ENCODE data around the gene PLD4. TPM values are rescaled to one million over a fixed set of nuclear protein-coding genes. Genes with fewer than 3 reads are reported as not detected.

The PLD4 gene
- total RNA-seq, 1 experiment from 2014 or later: not detected

GRCh38 chr14:104980611-104981531 lies 56.2 kb downstream of the PLD4 start:
- POLR2A ChIA-PET (ENCODE audit: unreplicated experiment): no interaction called here

DNA sequence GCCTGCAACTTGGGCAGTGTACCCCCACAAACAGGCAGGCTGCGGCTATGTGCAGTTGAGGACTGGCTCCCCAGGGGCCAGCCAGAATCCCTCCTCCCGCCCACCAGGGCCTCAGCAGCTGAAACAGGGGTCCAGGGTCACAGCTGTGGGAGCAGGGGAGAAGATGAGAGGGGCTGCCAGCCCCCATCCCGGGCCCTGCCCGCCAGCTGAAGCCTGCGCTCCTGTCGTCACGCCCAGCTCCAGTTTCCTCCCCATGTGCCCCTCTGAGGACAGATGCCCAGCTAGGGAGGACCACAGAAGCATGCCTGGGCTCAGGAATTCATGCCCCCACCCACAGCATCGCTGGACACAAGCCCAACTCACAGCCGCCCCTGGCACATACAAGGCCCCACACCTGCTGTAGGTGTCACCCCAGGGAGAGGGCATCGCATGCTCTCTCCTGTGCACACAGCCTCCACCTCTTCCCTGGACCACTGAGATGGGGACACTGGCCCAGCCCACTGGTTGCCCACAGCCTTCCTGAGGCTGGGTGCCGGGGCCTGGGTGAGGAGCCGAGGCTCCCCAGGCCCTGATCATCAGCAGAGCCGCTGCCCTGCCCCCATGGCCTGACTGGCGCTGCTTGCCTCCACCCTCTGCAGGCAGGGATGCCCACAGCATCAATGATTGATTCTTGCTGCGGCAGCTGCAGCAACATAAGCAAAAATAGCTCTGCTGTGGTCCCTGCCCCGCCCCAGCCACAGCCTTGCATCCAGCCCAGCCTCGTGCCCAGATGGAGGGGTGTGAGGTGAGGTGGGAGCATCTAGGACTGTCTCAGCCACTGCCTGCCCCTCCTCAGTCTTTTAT lies 57.2 kb downstream of the PLD4 start:
- Histone ChIP-seq H3K4me1 (replicated peaks; ENCODE audit: insufficient read depth) (peaks cover 14% of the 10 kb centered on the region), H3K9me2 (ENCODE audit: insufficient read depth) (no peaks in the 10 kb centered on the region), H3K27ac (no peak overlapping the region), H3K9me3 (ENCODE audit: insufficient read depth, low read depth) (no peaks in the 10 kb centered on the region), H3K4me2 (no peak overlapping the region), H2AFZ (no peak overlapping the region), H3K36me3 (ENCODE audit: low read depth) (no peaks in the 10 kb centered on the region), H3F3A (ENCODE audit: insufficient read depth, low read depth) (peaks cover 13% of the 10 kb centered on the region; the same call in 1 of the 2 replicates), H3K4me3 (no peak overlapping the region), H3K27me3 (ENCODE audit: insufficient read depth, low read depth) (no peaks in the 10 kb centered on the region), H3K79me2 (ENCODE audit: low read depth) (peaks cover 10% of the 10 kb centered on the region), H4K20me1 (ENCODE audit: insufficient read depth) (no peaks in the 10 kb centered on the region)
- POLR2A ChIA-PET (ENCODE audit: unreplicated experiment): no interaction called here
- BruUV-seq (replicated peaks): no TSS peak
- TF ChIP-seq CTCF (conservative IDR thresholded peaks at IDR 0.05) (no peak), EZH2 (IDR thresholded peaks at IDR 0.05; ENCODE audit: low read depth) (no peak)
- CTCF ChIA-PET: no interaction called here
- intact Hi-C loops (cut with micrococcal nuclease; ENCODE audit: unreplicated experiment): no loop called here
- DNase-seq: no peak

More at GRCh38 chr14:104980611-104981531, 56.2 kb downstream of the PLD4 start:
- H3K4me3 ChIP-seq: no peak overlapping the region
- H3K9me2 ChIP-seq (ENCODE audit: insufficient read depth): no peaks in the 10 kb centered on the region
- no peak overlapping the region for H2AFZ ChIP-seq
- H3K27me3 ChIP-seq (ENCODE audit: insufficient read depth, low read depth): no peaks in the 10 kb centered on the region
- peaks cover 13% of the 10 kb centered on the region; the same call in 1 of the 2 replicates for H3F3A ChIP-seq (ENCODE audit: insufficient read depth, low read depth)
- TF ChIP-seq EZH2 (IDR thresholded peaks at IDR 0.05; ENCODE audit: low read depth) (no peak), CTCF (conservative IDR thresholded peaks at IDR 0.05) (no peak)
- H3K36me3 ChIP-seq (ENCODE audit: low read depth): no peaks in the 10 kb centered on the region
- no peaks in the 10 kb centered on the region for H3K9me3 ChIP-seq (ENCODE audit: insufficient read depth, low read depth)
- H3K4me2 ChIP-seq: no peak overlapping the region
- H3K27ac ChIP-seq: no peak overlapping the region
- BruUV-seq (replicated peaks): no TSS peak
- H3K4me1 ChIP-seq (replicated peaks; ENCODE audit: insufficient read depth): peaks cover 18% of the 10 kb centered on the region
- intact Hi-C loops (cut with micrococcal nuclease; ENCODE audit: unreplicated experiment): no loop called here
- no peak for DNase-seq
- H3K79me2 ChIP-seq (ENCODE audit: low read depth): no peaks in the 10 kb centered on the region
- CTCF ChIA-PET: no interaction called here
- H4K20me1 ChIP-seq (ENCODE audit: insufficient read depth): no peaks in the 10 kb centered on the region

GRCh38 chr14:104982548-104983230 lies 58.0 kb downstream of the PLD4 start:
- Histone ChIP-seq H3K36me3 (ENCODE audit: low read depth) (no peaks in the 10 kb centered on the region), H2AFZ (no peak overlapping the region), H3K4me1 (replicated peaks; ENCODE audit: insufficient read depth) (peaks cover 11% of the 10 kb centered on the region), H3K27me3 (ENCODE audit: insufficient read depth, low read depth) (no peaks in the 10 kb centered on the region), H3K9me2 (ENCODE audit: insufficient read depth) (no peaks in the 10 kb centered on the region), H3K4me2 (no peak overlapping the region), H3F3A (ENCODE audit: insufficient read depth, low read depth) (peaks cover 13% of the 10 kb centered on the region; the same call in 1 of the 2 replicates), H3K27ac (no peak overlapping the region), H3K79me2 (ENCODE audit: low read depth) (peaks cover 14% of the 10 kb centered on the region), H4K20me1 (ENCODE audit: insufficient read depth) (no peaks in the 10 kb centered on the region), H3K9me3 (ENCODE audit: insufficient read depth, low read depth) (no peaks in the 10 kb centered on the region), H3K4me3 (no peak overlapping the region)
- POLR2A ChIA-PET (ENCODE audit: unreplicated experiment): no interaction called here
- CTCF ChIA-PET: no interaction called here
- intact Hi-C loops (cut with micrococcal nuclease; ENCODE audit: unreplicated experiment): no loop called here
- DNase-seq: no peak
- TF ChIP-seq EZH2 (IDR thresholded peaks at IDR 0.05; ENCODE audit: low read depth) (no peak), CTCF (conservative IDR thresholded peaks at IDR 0.05) (no peak)
- no TSS peak for BruUV-seq (replicated peaks)

All from PC-9 (cell line).